Choroid plexus epithelial cell (primary cell): ENCODE results near the gene LOX.

Source experiments
- DNase-seq: peaks from one replicate; pipeline ENCODE4 v3.0.0-alpha.2; 2010; ENCODE audit warnings: low read depth
- H3K4me3 ChIP-seq: 2 replicates; pipeline ENCODE4 v1.5.1; 2011; ENCODE audit warnings: low read depth, mild to moderate bottlenecking, control low read depth, low read length, moderate library complexity
- TF ChIP-seq, protein P1 (sequence below): conservative IDR thresholded peaks from 2 replicates; pipeline ENCODE4 v1.5.1; 2011; ENCODE audit warnings: low read depth, mild to moderate bottlenecking, control low read depth, inconsistent platforms, low read length, moderate library complexity

Gene LOX

DNA sequence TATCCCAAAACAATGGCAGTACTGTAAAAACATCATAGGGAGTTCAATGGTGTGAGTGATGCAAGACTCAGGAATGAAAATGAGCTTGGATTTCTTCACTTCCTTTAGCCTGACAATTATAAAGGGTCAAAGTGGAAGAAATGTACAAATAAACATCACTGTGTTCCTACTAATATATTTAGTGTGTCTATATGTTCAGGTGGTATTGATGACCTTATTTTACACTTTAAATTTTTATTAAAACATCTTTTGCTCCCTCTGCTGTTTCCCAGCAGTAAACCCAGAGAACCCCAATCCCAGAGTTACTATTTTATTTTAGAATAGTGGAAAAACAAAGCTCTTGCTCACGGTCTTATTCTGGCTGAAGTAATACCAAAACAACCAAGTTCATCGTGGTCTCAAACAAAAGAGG, 2.0 kb downstream of the LOX start:
- peak; percentile 63 for DNase-seq
- TF ChIP-seq, protein P1, sequence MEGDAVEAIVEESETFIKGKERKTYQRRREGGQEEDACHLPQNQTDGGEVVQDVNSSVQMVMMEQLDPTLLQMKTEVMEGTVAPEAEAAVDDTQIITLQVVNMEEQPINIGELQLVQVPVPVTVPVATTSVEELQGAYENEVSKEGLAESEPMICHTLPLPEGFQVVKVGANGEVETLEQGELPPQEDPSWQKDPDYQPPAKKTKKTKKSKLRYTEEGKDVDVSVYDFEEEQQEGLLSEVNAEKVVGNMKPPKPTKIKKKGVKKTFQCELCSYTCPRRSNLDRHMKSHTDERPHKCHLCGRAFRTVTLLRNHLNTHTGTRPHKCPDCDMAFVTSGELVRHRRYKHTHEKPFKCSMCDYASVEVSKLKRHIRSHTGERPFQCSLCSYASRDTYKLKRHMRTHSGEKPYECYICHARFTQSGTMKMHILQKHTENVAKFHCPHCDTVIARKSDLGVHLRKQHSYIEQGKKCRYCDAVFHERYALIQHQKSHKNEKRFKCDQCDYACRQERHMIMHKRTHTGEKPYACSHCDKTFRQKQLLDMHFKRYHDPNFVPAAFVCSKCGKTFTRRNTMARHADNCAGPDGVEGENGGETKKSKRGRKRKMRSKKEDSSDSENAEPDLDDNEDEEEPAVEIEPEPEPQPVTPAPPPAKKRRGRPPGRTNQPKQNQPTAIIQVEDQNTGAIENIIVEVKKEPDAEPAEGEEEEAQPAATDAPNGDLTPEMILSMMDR, result peak; percentile 42
- peak overlapping the region; percentile 83 for H3K4me3 ChIP-seq

DNA sequence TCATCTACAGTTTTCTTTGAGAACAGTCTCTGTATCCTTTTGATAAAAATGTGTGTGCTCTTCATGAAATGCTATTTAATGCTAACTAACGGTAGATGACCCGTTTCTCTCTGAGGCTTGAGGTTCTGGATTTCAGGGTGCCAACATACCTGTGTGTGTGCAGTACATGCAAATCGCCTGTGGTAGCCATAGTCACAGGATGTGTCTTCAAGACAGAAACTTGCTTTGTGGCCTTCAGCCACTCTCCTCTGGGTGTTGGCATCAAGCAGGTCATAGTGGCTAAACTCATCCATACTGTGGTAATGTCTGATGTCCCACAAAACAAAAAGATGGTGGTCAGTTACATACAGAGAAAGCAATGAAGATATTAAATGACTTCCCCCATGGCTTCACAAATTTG, 4.2 kb downstream of the LOX start:
- H3K4me3 ChIP-seq, result peak overlapping the region; percentile 13
- DNase-seq, result no peak
- TF ChIP-seq, protein P1, result no peak

DNA sequence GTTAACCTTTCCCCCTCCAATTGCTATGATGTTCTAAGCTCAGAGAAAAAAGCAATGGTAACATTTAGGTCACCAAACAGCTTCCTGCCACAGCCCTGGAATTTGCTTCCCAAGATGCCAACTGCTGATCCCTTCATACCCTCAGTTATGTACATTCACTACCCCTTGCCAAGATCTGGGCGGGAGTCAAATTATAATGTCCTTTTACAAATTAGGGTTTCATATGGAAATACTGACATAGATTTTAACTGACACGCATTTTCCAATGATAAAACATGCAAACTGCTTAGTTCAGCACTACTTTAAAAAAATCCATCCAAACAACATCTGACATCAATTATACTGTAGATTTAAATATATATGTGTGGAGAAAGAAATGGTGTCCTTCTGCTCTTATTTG, 5.0 kb downstream of the LOX start:
- no peak for DNase-seq
- peak overlapping the region; percentile 1 for H3K4me3 ChIP-seq
- TF ChIP-seq, protein P1, result no peak

DNA sequence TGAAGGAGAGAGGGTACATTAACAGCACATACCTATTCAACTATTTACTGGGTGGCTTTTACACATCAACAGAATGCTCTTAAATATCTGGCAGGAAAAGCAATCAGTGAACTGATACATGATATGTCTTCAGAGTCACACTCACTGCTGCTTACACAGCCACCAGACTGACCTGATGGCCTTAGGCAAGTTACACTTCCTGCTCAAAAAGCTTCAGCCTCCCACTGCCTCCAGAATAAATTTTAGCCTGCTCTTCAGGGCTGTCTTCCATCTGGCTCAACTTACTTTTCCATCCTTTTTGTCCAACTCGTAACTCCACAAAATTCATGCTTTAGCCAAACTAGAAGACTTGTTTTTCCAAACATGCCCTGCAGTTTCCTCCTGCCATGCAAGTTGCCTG, 10.7 kb downstream of the LOX start:
- TF ChIP-seq, protein P1, result no peak
- no peak for DNase-seq
- no peak overlapping the region for H3K4me3 ChIP-seq

DNA sequence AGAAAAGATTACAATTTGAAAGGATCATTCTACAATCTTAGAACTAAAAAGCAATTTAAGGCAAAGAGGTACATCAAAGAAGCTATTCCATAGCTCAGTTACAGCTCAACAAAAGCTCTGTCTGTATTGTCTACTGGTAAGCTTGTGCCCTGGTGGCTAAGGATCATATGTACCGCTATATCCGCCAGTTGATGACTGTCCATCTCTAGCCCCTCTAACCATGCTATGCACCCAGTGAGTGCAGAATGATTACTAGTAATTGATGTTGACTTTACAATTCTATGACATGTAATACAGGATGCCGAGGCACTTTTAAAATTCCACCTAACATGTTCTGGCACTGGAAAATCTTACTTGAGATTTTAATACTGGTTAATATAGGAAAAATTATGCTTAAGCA, 13.1 kb downstream of the LOX start:
- TF ChIP-seq, protein P1, result no peak
- H3K4me3 ChIP-seq, result no peak overlapping the region
- DNase-seq, result no peak

DNA sequence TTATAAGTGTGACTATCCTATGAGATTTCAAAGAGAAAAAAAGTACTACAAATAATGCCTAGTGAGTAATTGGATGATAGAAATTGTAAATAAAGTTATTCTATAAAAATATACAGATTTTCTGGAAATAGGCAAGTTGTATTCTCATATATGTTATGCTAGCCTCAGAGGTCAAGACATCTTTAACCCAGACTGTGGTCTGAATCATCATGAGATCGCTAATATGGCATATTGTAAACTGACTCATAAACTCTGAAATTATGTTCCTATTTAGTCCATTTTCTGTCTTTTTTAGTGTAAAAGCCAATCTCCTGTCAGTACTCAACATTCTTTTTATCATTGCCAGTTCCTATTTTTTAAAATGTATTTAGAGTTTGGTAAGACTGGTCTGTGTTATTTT, 14.2 kb downstream of the LOX start:
- TF ChIP-seq, protein P1, result no peak
- peak; percentile 57 for DNase-seq
- H3K4me3 ChIP-seq, result no peak overlapping the region

DNA sequence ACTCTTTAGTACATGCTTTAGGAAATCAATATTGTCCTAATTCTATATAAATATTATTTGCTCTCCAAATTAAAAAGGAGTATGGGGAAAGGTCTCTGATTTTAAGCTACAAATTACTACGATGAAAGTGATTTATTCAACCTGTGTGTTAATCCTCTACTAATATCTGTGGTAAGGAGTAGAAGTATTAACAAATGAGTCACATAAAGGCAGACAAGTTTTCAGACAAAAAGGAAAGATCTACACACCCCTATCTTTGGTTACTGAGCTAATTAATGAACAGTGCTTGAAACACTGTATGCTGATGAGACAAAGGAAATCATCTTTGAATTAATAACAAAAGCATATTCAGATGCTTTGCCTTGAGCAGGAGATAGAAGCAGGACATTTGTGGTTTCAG, 15.9 kb downstream of the LOX start:
- no peak for DNase-seq
- TF ChIP-seq, protein P1, result no peak
- H3K4me3 ChIP-seq, result no peak overlapping the region
